Measurements from ENCODE around the gene ERICH6B. TPM values are rescaled to one million over a fixed set of nuclear protein-coding genes. Genes with fewer than 3 reads are reported as not detected.

Gene ERICH6B
- total and polyA plus RNA-seq, 2 of the 13 experiments (the other 11 are each of a cell fraction or from before 2014, with no cell fraction given) = not detected

DNA sequence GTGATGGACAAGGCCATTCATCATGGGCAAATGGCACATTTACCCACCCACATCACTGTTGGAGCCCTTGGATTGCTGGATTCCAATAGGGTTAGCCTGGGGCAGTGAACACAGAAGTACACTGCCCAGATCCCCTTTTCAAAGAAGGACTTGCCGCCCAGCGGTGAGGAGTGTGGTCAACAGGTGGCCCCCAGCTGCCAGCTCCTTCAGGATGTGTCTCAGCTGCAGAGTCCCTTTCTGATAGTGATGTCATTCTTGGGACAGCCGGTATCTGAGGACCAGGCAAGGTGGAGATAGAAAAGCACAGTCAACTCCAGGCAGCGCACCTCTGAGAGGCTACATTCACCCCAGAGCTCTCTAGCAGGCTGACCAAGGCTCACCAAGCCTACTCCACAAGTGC is 16.9 kb downstream of the ERICH6B start:
- POLR2A ChIA-PET = no interaction called here
- FAIRE-seq (no peak), DNase-seq (ENCODE audit: low spot score) (no peak), ATAC-seq (no peak)
- TF ChIP-seq ZNF335 (CRISPR knock-in tag; IDR thresholded peaks at IDR 0.05) = no peak
- TF ChIP-seq ZNF225 (CRISPR knock-in tag; IDR thresholded peaks at IDR 0.05) = no peak
- no peak for TF ChIP-seq GABPA (IDR thresholded peaks at IDR 0.05; ENCODE audit: low read depth, low read length)
- no peak for TF ChIP-seq GABPA (CRISPR knock-in tag; IDR thresholded peaks at IDR 0.05; ENCODE audit: low read depth)
- TF ChIP-seq, protein P1, sequence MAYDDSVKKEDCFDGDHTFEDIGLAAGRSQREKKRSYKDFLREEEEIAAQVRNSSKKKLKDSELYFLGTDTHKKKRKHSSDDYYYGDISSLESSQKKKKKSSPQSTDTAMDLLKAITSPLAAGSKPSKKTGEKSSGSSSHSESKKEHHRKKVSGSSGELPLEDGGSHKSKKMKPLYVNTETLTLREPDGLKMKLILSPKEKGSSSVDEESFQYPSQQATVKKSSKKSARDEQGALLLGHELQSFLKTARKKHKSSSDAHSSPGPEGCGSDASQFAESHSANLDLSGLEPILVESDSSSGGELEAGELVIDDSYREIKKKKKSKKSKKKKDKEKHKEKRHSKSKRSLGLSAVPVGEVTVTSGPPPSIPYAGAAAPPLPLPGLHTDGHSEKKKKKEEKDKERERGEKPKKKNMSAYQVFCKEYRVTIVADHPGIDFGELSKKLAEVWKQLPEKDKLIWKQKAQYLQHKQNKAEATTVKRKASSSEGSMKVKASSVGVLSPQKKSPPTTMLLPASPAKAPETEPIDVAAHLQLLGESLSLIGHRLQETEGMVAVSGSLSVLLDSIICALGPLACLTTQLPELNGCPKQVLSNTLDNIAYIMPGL (CRISPR knock-in tag; IDR thresholded peaks at IDR 0.05; ENCODE audit: borderline replicate concordance in 1 of 2, low read depth in 1 of 2) = no peak
- no peak for TF ChIP-seq YEATS2 (CRISPR knock-in tag; IDR thresholded peaks at IDR 0.05; ENCODE audit: borderline replicate concordance)
- TF ChIP-seq, protein P2, sequence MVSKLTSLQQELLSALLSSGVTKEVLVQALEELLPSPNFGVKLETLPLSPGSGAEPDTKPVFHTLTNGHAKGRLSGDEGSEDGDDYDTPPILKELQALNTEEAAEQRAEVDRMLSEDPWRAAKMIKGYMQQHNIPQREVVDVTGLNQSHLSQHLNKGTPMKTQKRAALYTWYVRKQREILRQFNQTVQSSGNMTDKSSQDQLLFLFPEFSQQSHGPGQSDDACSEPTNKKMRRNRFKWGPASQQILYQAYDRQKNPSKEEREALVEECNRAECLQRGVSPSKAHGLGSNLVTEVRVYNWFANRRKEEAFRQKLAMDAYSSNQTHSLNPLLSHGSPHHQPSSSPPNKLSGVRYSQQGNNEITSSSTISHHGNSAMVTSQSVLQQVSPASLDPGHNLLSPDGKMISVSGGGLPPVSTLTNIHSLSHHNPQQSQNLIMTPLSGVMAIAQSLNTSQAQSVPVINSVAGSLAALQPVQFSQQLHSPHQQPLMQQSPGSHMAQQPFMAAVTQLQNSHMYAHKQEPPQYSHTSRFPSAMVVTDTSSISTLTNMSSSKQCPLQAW (CRISPR knock-in tag; IDR thresholded peaks at IDR 0.05) = no peak
- TF ChIP-seq POLR2G (IDR thresholded peaks at IDR 0.05; ENCODE audit: low read depth, low read length) = no peak
- no peak for TF ChIP-seq ZNF407 (CRISPR knock-in tag; IDR thresholded peaks at IDR 0.05; ENCODE audit: not compliant biosample characterization)
- no peak for TF ChIP-seq HOXA5 (CRISPR knock-in tag; IDR thresholded peaks at IDR 0.05)
- no peak for TF ChIP-seq ATF1 (CRISPR knock-in tag; IDR thresholded peaks at IDR 0.05)
- Histone ChIP-seq H2AFZ (ENCODE audit: low read length) (no peak overlapping the region), H4K20me1 (ENCODE audit: insufficient read depth, low read length) (no peaks in the 10 kb centered on the region), H3K9me3 (ENCODE audit: low read length) (no peaks in the 10 kb centered on the region), H3K79me2 (ENCODE audit: insufficient read depth, low read length) (no peaks in the 10 kb centered on the region), H3K9ac (ENCODE audit: insufficient read depth, low read depth, low read length) (no peak overlapping the region), H3K27ac (ENCODE audit: extremely low read length, insufficient read depth, low read length) (no peak overlapping the region), H3K36me3 (replicated peaks in 1 of 2; ENCODE audit: control insufficient read depth in 1 of 2, insufficient read depth in 2 of 2, low read length in 2 of 2) (no peaks in the 10 kb centered on the region), H3K4me2 (ENCODE audit: low read depth, low read length) (no peak overlapping the region), H3K27me3 (ENCODE audit: control insufficient read depth in 1 of 2, insufficient read depth in 2 of 2, low read length in 2 of 2) (no peaks in the 10 kb centered on the region), H3K4me1 (ENCODE audit: insufficient read depth, low read length) (no peaks in the 10 kb centered on the region), H3K4me3 (replicated peaks in 1 of 3; ENCODE audit: insufficient read depth in 1 of 3, low read depth in 2 of 3, low read length in 3 of 3) (no peak overlapping the region)
- in situ Hi-C loops (cut with HindIII; ENCODE audit: extremely low pct_ligation_motif_present, low pct_unique_long_range_greater_than_20kb) (no loop called here), intact Hi-C loops (cut with micrococcal nuclease; ENCODE audit: unreplicated experiment) (no loop called here)
- 17% methylated on average over 2 of the region's 4 CpGs for WGBS (ENCODE audit: low lambda C conversion rate)
- no TSS peak for BruUV-seq (replicated peaks)
- CTCF ChIA-PET (ENCODE audit: low intra/inter-chr PET ratio, low total read pairs) = no interaction called here
